ENCODE results near the gene ARRDC4. TPM values are rescaled to one million over a fixed set of nuclear protein-coding genes. Genes with fewer than 3 reads are reported as not detected.

The ARRDC4 gene
- total RNA-seq, 1 donor from 2014 or later: 14.2 TPM

- Mint-ChIP-seq H3K9me3 (peaks cover 13% of the 10 kb centered on the region), H3K27me3 (ENCODE audit: low read depth) (no peaks in the 10 kb centered on the region), H3K27ac (ENCODE audit: unreplicated experiment) (no peak overlapping the region), H3K4me1 (no peaks in the 10 kb centered on the region), H3K36me3 (ENCODE audit: low read depth) (peaks cover 17% of the 10 kb centered on the region), H3K4me3 (no peak overlapping the region)
- no peak for TF ChIP-seq CTCF (conservative IDR thresholded peaks at IDR 0.05)
- DNase-seq (ENCODE audit: low read depth, low spot score): no peak
Measured at GRCh38 chr15:97930230-97930629, 30.3 kb upstream of the ARRDC4 start.

- peaks cover 13% of the 10 kb centered on the region for H3K9me3 Mint-ChIP-seq
- DNase-seq (ENCODE audit: low read depth, low spot score): no peak
- no peaks in the 10 kb centered on the region for H3K27me3 Mint-ChIP-seq (ENCODE audit: low read depth)
- H3K4me1 Mint-ChIP-seq: no peaks in the 10 kb centered on the region
- H3K36me3 Mint-ChIP-seq (ENCODE audit: low read depth): peaks cover 12% of the 10 kb centered on the region
- H3K27ac Mint-ChIP-seq (ENCODE audit: unreplicated experiment): no peak overlapping the region
- no peak for TF ChIP-seq CTCF (conservative IDR thresholded peaks at IDR 0.05)
- H3K4me3 Mint-ChIP-seq: no peak overlapping the region
Measured at GRCh38 chr15:97931314-97931713, 29.2 kb upstream of the ARRDC4 start.

- no peak for DNase-seq (ENCODE audit: low read depth, low spot score)
- Mint-ChIP-seq H3K9me3 (peaks cover 13% of the 10 kb centered on the region), H3K27me3 (ENCODE audit: low read depth) (no peaks in the 10 kb centered on the region), H3K4me1 (no peaks in the 10 kb centered on the region), H3K36me3 (ENCODE audit: low read depth) (peaks cover 9% of the 10 kb centered on the region), H3K4me3 (no peak overlapping the region), H3K27ac (ENCODE audit: unreplicated experiment) (no peak overlapping the region)
- TF ChIP-seq CTCF (conservative IDR thresholded peaks at IDR 0.05): no peak
Measured at GRCh38 chr15:97933589-97933988, 26.9 kb upstream of the ARRDC4 start.

GRCh38 chr15:97940993-97941392 lies 19.5 kb upstream of the ARRDC4 start:
- no peak for DNase-seq (ENCODE audit: low read depth, low spot score)
- no peak for TF ChIP-seq CTCF (conservative IDR thresholded peaks at IDR 0.05)
- no peak overlapping the region for H3K4me3 Mint-ChIP-seq
- H3K9me3 Mint-ChIP-seq: no peaks in the 10 kb centered on the region
- no peaks in the 10 kb centered on the region for H3K27me3 Mint-ChIP-seq (ENCODE audit: low read depth)
- H3K27ac Mint-ChIP-seq (ENCODE audit: unreplicated experiment): no peak overlapping the region
- no peaks in the 10 kb centered on the region for H3K4me1 Mint-ChIP-seq
- H3K36me3 Mint-ChIP-seq (ENCODE audit: low read depth): no peaks in the 10 kb centered on the region

GRCh38 chr15:97941572-97941971 lies 18.9 kb upstream of the ARRDC4 start:
- DNase-seq (ENCODE audit: low read depth, low spot score): no peak
- TF ChIP-seq CTCF (conservative IDR thresholded peaks at IDR 0.05): no peak
- Mint-ChIP-seq H3K9me3 (no peaks in the 10 kb centered on the region), H3K27ac (ENCODE audit: unreplicated experiment) (no peak overlapping the region), H3K36me3 (ENCODE audit: low read depth) (no peaks in the 10 kb centered on the region), H3K4me3 (no peak overlapping the region), H3K4me1 (no peaks in the 10 kb centered on the region), H3K27me3 (ENCODE audit: low read depth) (no peaks in the 10 kb centered on the region)

GRCh38 chr15:97944724-97945123 lies 15.8 kb upstream of the ARRDC4 start:
- Mint-ChIP-seq H3K36me3 (ENCODE audit: low read depth) (no peaks in the 10 kb centered on the region), H3K4me1 (no peaks in the 10 kb centered on the region), H3K27ac (ENCODE audit: unreplicated experiment) (no peak overlapping the region), H3K27me3 (ENCODE audit: low read depth) (no peaks in the 10 kb centered on the region), H3K9me3 (no peaks in the 10 kb centered on the region), H3K4me3 (no peak overlapping the region)
- TF ChIP-seq CTCF (conservative IDR thresholded peaks at IDR 0.05): no peak
- DNase-seq (ENCODE audit: low read depth, low spot score): no peak

Data from neural crest cell (in vitro differentiated cells).